DOHH2 (cell line): ENCODE data around the gene SAMD4B.

Experiments
- CTCF ChIP-seq: fragments of 200-600 bp; sonication (generic); IDR thresholded peaks from one replicate; pipeline ENCODE4 v1.5.1; 2014; ENCODE audit warnings: antibody characterized with exemption, mild to moderate bottlenecking, low read depth, low read length; ENCODE audit not compliant: poor library complexity, severe bottlenecking
- EZH2phosphoT487 ChIP-seq: fragments of 200-600 bp; sonication (generic); IDR thresholded peaks from 2 replicates; pipeline ENCODE4 v1.6.1; 2017; ENCODE audit warnings: borderline replicate concordance, mild to moderate bottlenecking, antibody characterized with exemption, low read length, moderate library complexity, mixed read lengths

- TF ChIP-seq CTCF (no peak), EZH2phosphoT487 (no peak)
Observed at GRCh38 chr19:39325778-39326665, 16.2 kb upstream of the SAMD4B start.
